NCI-H2081 (cell line): ENCODE results near the gene CELF2.
"Not testable (repeated sequence)": the region's sequence is repeated elsewhere in the genome, so short reads cannot be mapped to it uniquely, and the experiment has no call there.

Experiments
- DNase-seq, 2 experiments: peaks; one replicate each; lab custom pipeline; 2025; lab: John Stamatoyannopoulos, UW

Gene CELF2

GRCh38 chr10:11330383-11331045, 312.8 kb downstream of the CELF2 start:
- no peak for DNase-seq

- DNase-seq: no peak
Observed at GRCh38 chr10:11331046-11331577, 313.4 kb downstream of the CELF2 start.

GRCh38 chr10:11331726-11332125, 314.1 kb downstream of the CELF2 start:
- DNase-seq: no peak

GRCh38 chr10:11332846-11333245, 315.2 kb downstream of the CELF2 start:
- no peak for DNase-seq

GRCh38 chr10:11334436-11334835, 316.8 kb downstream of the CELF2 start:
- DNase-seq: no peak

- no peak for DNase-seq
Observed at GRCh38 chr10:11335167-11335652, 317.5 kb downstream of the CELF2 start.

GRCh38 chr10:11335881-11336430, 318.3 kb downstream of the CELF2 start:
- DNase-seq: no peak

- DNase-seq: no peak
Observed at GRCh38 chr10:11336722-11337162, 319.1 kb downstream of the CELF2 start.

GRCh38 chr10:11337516-11337915, 319.8 kb downstream of the CELF2 start:
- no peak for DNase-seq

- no peak for DNase-seq
Observed at GRCh38 chr10:11338160-11338844, 320.6 kb downstream of the CELF2 start.

GRCh38 chr10:11339013-11339412, 321.3 kb downstream of the CELF2 start:
- no peak for DNase-seq

- DNase-seq: no peak
Observed at GRCh38 chr10:11339660-11340059, 322.0 kb downstream of the CELF2 start.

- DNase-seq: no peak
Observed at GRCh38 chr10:11341283-11341960, 323.8 kb downstream of the CELF2 start.

- no peak for DNase-seq
Observed at GRCh38 chr10:11344081-11344480, 326.4 kb downstream of the CELF2 start.

- no peak for DNase-seq
Observed at GRCh38 chr10:11344550-11344949, 326.9 kb downstream of the CELF2 start.

- peak; percentile 31 to 60 for DNase-seq
Observed at GRCh38 chr10:11345224-11346054, 327.8 kb downstream of the CELF2 start.

- not testable (repeated sequence) for DNase-seq
Observed at GRCh38 chr10:11347580-11347979, 329.9 kb downstream of the CELF2 start.

GRCh38 chr10:11351801-11352200, 334.1 kb downstream of the CELF2 start:
- DNase-seq: no peak

- no peak for DNase-seq
Observed at GRCh38 chr10:11353006-11353896, 335.6 kb downstream of the CELF2 start.

- DNase-seq: no peak
Observed at GRCh38 chr10:11354823-11355222, 337.2 kb downstream of the CELF2 start.
